ENCODE data around the gene WDFY4.

- TF ChIP-seq POLR2A (IDR thresholded peaks at IDR 0.05) (no peak), CTCF (IDR thresholded peaks at IDR 0.05) (no peak)
Observed at GRCh38 chr10:48934672-48935501, 250.2 kb downstream of the WDFY4 start.
